GM03348 (cell line): Measurements from ENCODE around the gene MTMR1.

Source experiments
- DNase-seq: peaks from one replicate; pipeline ENCODE4 v3.0.0; 2012; ENCODE audit warnings: low spot score

The MTMR1 gene

DNA sequence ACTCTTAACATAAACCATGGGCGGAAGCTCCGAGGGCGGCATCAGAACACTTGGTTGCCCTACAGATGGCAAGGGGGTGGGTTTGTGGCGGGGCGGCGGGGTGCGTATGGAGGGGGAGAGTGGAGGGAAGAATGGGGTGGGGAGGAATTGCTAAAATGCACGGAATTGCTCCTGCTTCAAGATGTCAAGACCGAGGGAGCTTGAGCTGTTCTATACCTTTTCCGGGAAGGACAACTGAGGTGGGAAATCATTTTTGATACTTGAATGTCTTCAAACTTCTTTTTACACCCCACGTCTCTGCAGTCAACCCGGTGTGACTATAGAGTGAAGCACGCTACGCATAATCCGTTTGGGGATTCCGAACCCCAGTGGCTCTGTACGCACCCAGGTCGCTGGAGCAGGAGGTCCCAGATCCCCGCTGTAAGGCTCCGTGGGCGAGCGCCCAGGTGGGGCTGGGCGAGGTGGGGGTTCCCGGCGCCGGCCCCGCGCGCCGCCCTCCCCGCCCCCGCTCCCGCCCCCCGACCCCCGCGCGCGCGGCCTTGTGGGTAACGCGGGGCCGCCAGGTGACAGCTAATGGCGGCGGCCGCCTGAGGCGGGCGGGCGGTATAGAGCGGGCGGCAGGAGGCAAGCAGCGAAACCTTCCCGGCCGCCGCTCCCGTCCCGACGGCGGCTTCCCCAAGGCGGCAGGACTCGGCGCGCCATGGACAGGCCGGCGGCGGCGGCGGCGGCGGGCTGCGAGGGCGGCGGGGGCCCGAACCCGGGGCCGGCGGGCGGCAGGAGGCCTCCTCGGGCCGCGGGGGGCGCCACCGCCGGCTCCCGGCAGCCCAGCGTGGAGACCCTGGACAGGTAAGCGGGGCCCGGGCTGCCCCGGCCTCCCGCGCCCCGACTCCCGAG lies at the start of gene MTMR1:
Gene MTMR1 (plus strand): TSS at position 566 of the 894 bp plus-strand sequence. CDS start 135 bp downstream, at position 701.
- peak; percentile 61 for DNase-seq

DNA sequence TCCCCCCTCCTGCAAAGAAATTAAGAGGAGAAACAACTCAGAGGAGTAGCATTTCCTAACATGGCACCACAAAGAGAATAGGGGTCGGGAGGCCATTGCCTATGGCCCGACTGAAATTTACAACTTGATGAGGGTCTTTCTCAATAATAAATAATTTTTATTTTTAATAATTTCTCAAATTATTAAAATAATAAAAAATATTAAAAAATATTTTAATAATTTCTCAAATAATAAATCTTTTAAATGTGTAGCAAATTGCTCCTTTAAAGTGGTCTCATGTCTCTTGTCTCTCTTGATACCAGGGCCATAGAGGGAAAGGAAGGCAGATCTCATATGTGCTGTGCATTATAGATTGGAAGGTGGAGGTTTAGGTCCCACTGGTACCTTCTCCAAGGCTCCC lies 49.2 kb upstream of the MTMR1 start:
- DNase-seq, result no peak

DNA sequence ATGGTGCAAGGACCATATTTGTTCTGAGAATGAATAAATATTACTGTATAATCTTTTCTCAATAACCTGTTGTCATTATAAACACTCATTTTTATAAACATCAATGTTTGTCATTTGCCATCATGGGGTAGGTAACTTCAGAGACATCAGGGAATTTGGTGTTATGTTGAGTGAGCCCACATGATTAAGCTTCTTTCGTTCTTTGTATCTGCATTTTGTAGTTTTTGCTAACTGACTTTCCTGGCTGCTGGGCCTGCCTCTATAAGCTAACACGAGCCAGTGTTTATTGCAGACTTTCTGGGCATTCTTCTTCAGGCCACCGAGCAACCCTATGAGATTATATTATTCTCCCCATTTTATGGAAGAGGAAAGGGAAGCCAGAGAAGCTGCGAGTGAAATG lies 48.8 kb upstream of the MTMR1 start:
- DNase-seq, result no peak

- no peak for DNase-seq
Measured at GRCh38 chrX:150647331-150647730, 45.9 kb upstream of the MTMR1 start.

DNA sequence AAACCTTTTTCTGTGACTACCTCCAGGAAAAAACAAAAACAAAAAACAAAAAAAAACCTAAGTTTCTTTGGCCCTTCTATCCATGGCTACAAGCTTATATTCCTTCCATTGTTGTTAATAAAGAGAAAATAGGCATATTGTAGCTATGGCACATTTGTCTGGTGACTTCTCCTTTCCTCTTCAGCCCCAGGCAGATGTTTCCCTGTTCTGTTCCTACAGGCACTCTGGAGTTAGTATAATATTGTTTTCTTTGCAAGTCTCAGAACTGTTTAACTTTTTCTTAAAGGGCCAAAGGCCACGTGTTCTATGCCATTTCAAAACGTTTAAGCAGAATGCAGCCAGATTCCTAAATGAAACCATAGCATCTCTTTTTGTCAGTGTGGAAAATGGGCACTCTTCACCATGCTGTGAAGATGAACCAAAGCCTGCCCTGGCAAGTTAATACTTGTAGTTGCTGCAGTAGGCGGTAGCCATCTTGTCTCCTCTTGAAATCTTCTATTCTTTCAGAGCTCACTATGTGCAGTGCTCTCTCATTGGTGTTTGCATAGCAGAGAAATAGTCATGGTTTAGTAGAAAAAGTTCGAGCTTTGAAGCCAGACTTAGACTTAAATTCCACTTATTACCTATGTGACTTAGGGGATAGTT lies 44.8 kb upstream of the MTMR1 start:
- DNase-seq, result no peak

- peak; percentile 23 for DNase-seq
Measured at GRCh38 chrX:150649096-150649870, 43.9 kb upstream of the MTMR1 start.

GRCh38 chrX:150651906-150652305 lies 41.3 kb upstream of the MTMR1 start:
- DNase-seq, result no peak

DNA sequence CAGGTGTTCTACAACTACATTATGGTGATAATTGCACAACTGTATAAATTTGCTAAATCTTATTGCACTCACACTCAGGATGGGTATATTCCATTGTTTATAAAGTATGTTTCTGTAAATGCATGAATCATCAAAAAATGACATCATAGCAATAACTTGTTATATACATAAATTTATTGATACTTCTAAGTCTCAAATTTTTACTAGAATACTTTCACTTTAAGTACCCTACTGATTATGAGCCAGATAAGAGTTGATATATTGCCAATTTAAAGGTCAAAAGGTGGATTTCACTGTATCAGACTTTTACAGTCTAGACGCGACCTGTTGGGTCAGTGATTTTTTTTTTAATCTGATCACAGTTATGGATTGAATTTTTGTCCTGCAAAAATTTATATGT lies 37.4 kb upstream of the MTMR1 start:
- no peak for DNase-seq

- no peak for DNase-seq
Measured at GRCh38 chrX:150663073-150663472, 30.1 kb upstream of the MTMR1 start.

GRCh38 chrX:150664290-150664689 lies 28.9 kb upstream of the MTMR1 start:
- no peak for DNase-seq

GRCh38 chrX:150676221-150676620 lies 17.0 kb upstream of the MTMR1 start:
- no peak for DNase-seq

DNA sequence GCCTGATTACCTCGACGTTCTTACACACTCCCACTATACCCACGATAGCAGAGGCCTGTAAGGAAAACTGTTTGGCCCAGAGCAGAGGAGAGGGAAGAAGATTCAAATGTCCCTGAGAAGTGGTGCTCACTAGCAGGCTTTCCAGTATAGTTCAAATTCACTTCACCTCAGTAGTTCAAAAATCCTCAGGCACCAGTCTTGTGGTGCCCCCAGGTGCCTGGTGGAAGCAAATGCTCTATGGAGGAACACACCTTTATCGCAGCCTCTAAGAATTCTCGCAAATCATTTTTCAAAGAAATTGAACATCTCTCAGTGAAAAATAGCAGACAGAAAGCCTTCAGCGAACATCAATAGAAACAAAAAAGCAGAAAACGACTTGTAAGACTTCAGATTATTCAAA lies 12.2 kb upstream of the MTMR1 start:
- no peak for DNase-seq

DNA sequence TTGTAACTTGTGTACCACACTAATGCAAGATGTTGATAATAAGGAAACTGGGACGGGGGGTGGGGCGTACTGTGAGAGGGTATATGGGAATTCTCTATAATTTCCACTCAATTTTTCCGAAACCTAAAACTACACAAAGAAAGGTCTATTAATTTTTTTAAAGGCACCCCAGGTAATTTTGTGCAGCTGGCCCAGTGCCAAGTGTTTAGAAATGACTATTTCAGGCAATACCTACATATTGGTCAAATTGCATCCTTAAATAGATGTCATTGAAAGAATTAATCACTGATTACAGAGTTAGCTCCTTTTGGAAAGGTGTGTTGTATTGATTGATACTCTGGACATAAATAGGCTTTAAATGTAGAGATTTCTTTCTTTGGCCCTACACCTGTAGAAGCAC lies 10.1 kb upstream of the MTMR1 start:
- no peak for DNase-seq

DNA sequence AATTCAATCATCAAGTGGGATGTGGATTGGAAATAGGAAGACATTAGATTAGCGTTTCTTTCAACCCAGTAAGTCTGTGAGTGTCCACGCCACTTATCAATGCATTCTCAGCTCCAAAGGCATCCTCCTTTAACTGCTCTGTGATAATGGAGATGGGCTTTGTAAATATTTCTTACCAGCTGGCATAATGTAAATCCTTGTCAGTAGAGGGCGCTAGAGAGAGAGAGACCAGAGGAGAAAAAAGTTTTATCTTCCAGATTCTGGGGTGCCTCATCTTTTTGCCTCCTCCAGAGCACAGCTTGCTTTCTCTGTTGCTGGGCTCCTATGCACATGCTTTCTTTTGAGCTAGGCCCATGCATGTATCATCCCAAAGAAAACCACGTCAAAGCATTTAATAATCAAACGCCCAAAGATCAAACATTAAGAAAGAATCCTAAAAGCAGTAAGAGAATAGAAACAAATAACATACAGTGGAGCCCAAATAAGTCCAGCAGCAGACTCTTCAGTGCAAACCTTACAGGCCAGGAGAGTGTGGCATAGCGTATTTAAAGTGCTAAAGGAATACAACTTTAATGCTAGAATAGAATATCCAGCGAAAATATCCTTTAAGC lies 9.6 kb upstream of the MTMR1 start:
- peak; percentile 34 for DNase-seq

DNA sequence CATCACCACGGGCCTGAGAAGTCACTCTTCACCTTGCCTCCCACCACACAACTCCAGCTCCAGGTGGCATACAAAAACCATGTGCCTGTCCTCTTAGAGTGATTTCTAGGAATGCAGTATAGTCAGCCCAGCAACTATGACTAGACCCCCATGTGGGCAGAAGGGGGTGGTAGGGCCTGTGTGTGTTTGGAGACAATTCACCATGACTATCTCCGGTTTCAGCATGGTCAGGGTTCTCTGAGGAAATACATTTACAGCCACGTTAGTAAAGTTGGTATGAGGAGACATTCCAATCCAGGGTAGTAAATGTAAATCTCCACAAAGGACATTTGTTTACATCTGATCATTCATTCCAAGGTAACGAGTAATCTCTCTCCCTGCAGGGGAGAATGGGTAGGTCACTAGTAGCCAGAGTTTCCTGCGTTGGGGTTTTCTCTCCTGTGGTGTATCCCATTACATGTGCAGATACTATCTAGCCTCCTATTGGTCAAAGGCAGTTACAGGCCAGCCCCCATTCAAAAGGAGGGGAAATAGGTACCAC lies 4.2 kb upstream of the MTMR1 start:
- DNase-seq, result peak; percentile 68

GRCh38 chrX:150690126-150690525 lies 3.1 kb upstream of the MTMR1 start:
- DNase-seq, result peak; percentile 60

DNA sequence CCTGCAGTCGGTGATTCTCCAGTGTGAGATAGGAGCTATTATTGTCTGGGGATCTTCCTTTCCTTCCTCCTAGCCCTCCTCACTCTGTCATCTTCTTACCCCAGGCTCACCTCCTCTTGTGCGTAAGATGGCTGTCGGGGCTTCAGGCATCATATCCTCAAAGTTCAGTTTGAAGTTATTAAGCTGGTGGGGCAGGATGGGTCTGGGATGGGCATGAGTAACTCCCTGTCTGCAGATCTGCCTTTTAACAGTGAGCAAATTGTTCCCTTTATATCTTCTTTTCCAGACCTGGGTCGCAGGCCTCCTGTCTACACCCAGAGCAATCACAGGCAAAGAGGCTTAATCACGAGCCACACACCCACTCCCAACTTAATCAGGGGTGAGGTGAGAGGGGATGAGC lies 900 bp upstream of the MTMR1 start:
- DNase-seq, result no peak

DNA sequence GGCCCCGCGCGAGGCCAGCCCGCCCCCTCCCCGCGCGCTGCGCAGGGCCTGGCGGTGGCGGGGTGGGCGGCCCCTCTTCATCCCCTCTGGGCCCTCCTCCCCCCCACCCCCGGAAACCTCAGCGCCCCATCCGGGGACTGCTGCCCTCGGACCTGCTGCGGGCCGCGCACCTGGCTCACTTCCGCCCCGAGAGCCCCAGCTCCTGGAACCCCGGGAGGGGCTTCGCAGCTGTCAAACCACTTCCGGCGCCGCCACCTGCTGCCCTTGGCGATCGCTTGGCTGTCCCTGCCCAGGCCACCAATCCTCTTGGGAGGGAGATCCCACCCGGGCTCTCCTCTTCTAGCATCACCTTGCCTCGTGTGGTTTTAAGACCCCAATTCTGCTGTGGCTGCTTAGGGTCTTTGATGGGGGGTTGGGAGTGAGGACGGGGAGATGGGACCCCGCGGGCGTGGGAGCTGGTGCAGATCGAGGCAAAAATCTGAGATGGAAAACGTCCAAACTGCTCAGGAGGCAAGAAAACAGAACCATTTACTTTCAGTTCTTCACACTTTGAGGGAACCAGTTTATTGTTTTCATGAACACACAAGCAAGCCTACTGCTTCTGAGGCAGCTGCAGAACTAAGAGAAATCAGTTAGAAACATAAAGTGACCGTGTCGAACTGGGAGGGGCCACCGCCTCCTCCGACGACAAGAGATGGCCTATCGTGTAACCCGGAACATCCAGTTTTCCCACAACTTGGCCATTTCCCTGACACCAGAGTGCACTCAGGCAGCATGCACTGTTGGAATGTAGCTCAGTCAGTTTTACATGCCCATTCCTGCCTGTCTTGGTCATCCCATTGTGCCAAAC lies 754 bp downstream of the MTMR1 start:
- DNase-seq, result peak; percentile 69

GRCh38 chrX:150694738-150695410 lies 1.7 kb downstream of the MTMR1 start:
- DNase-seq, result no peak

- DNase-seq, result no peak
Measured at GRCh38 chrX:150696331-150696730, 3.1 kb downstream of the MTMR1 start.
